HG02981 (cell line): Measurements from ENCODE around the gene HLA-B.
"Not testable (repeated sequence)": the region's sequence is repeated elsewhere in the genome, so short reads cannot be mapped to it uniquely, and the experiment has no call there.

Experiments used
- ATAC-seq: cut with Tn5 transposase; IDR thresholded peaks from one replicate; pipeline ENCODE4 v1.9.1; 2021; ENCODE audit warnings: mild to moderate bottlenecking, moderate library complexity; ENCODE audit not compliant: unreplicated experiment

Gene HLA-B

GRCh38 chr6:31356946-31357466, at the start of gene HLA-B:
Gene HLA-B (minus strand): TSS chr6:31357179. CDS start chr6:31357158, 21 bp downstream.
- peak; percentile 82 for ATAC-seq

- no peak for ATAC-seq
Measured at GRCh38 chr6:31405996-31406395, 49.0 kb upstream of the HLA-B start.

- ATAC-seq, result not testable (repeated sequence)
Measured at GRCh38 chr6:31404061-31404364, 47.0 kb upstream of the HLA-B start.

- ATAC-seq, result peak; percentile 45
Measured at GRCh38 chr6:31403283-31404060, 46.5 kb upstream of the HLA-B start, which contains the start of gene MICA. Gene MICA (plus strand): TSS chr6:31403595. CDS start chr6:31403633, 38 bp downstream.

GRCh38 chr6:31402324-31403282, 45.6 kb upstream of the HLA-B start:
- ATAC-seq, result no peak

GRCh38 chr6:31401403-31401802, 44.4 kb upstream of the HLA-B start:
- ATAC-seq, result no peak

- ATAC-seq, result peak; percentile 44
Measured at GRCh38 chr6:31400467-31401289, 43.7 kb upstream of the HLA-B start.

GRCh38 chr6:31399589-31400466, 42.8 kb upstream of the HLA-B start:
- ATAC-seq, result peak; percentile 37

GRCh38 chr6:31397901-31398525, 41.0 kb upstream of the HLA-B start:
- no peak for ATAC-seq

GRCh38 chr6:31397153-31397499, 40.1 kb upstream of the HLA-B start:
- not testable (repeated sequence) for ATAC-seq

GRCh38 chr6:31396422-31397152, 39.6 kb upstream of the HLA-B start:
- no peak for ATAC-seq

GRCh38 chr6:31395832-31396231, 38.9 kb upstream of the HLA-B start:
- no peak for ATAC-seq

- ATAC-seq, result no peak
Measured at GRCh38 chr6:31394381-31394780, 37.4 kb upstream of the HLA-B start.

- no peak for ATAC-seq
Measured at GRCh38 chr6:31393932-31394331, 37.0 kb upstream of the HLA-B start.

GRCh38 chr6:31389802-31390132, 32.8 kb upstream of the HLA-B start:
- not testable (repeated sequence) for ATAC-seq

- not testable (repeated sequence) for ATAC-seq
Measured at GRCh38 chr6:31388916-31389801, 32.2 kb upstream of the HLA-B start.

GRCh38 chr6:31386977-31387376, 30.0 kb upstream of the HLA-B start:
- ATAC-seq, result no peak

GRCh38 chr6:31386099-31386498, 29.1 kb upstream of the HLA-B start:
- no peak for ATAC-seq
